Testis (tissue), 3 donors: ENCODE results near the gene PNKP. TPM values are rescaled to one million over a fixed set of nuclear protein-coding genes. Genes with fewer than 3 reads are reported as not detected.

Experiments
- DNase-seq: peaks from one replicate; pipeline ENCODE4 v3.0.0-alpha.2; 2019
- H3K27ac ChIP-seq, 2 donors: fragments of 200-600 bp; sonication (generic); one replicate each; pipeline ENCODE4 v1.5.1; 2019
- H3K27me3 ChIP-seq: fragments of 200-600 bp; sonication (generic); one replicate; pipeline ENCODE4 v1.5.1; 2019
- H3K36me3 ChIP-seq: fragments of 200-600 bp; sonication (generic); one replicate; pipeline ENCODE4 v1.5.1; 2017; ENCODE audit warnings: low read depth; ENCODE audit errors: missing control alignments
- H3K4me1 ChIP-seq: fragments of 200-600 bp; sonication (generic); one replicate; pipeline ENCODE4 v1.5.1; 2019
- H3K4me3 ChIP-seq, 2 donors: fragments of 200-600 bp; sonication (generic); one replicate each; pipeline ENCODE4 v1.5.1; 2017 to 2019
- H3K9me3 ChIP-seq: fragments of 200-600 bp; sonication (generic); one replicate; pipeline ENCODE4 v1.5.1; 2017
- CTCF ChIP-seq, 3 experiments: fragments of 450-650 bp in 2 of 3; fragments of 200-600 bp in 1 of 3; sonication (generic) in 1 of 3; IDR thresholded peaks; one replicate each; pipeline ENCODE4 v1.5.1; 2016 to 2019; ENCODE audit warnings: antibody characterized with exemption in 3 of 3, mild to moderate bottlenecking in 2 of 3, moderate library complexity in 1 of 3
- POLR2A ChIP-seq: fragments of 450-650 bp; IDR thresholded peaks from one replicate; pipeline ENCODE4 v1.6.1; 2017; ENCODE audit warnings: antibody characterized with exemption, mild to moderate bottlenecking, moderate library complexity
- WGBS, 2 donors: methylation state at CpG; one replicate each; pipeline ENCODE4 v1.1.5; 2018; 5-methylcytosine and 5-hydroxymethylcytosine counted together
- intact Hi-C: fragments of 100-400 bp; cut with DNase I; formaldehyde crosslinking; loops from one replicate; pipeline ENCODE4 v1.15.1; 2023; ENCODE audit warnings: low total_unique reads
- polyA plus RNA-seq: library from polyadenylated mRNA; stranded (reverse); fragments of 350-450 nt; fragmentation: Illumina TruSeq; extraction: RNeasy Lipid Tissue Mini Kit (QIAGEN cat#74804); gene quantifications from one replicate; pipeline ENCODE4 v1.2.3, GENCODE V29; 2014; ENCODE audit warnings: low read depth, low replicate concordance; ENCODE audit not compliant: insufficient read depth
- total RNA-seq, 2 donors: library from RNA; depleted of rRNA; stranded (reverse); fragments of >200 nt; gene quantifications; one replicate each; pipeline ENCODE4 v1.2.3, GENCODE V29; 2016

The PNKP gene
- total and polyA plus RNA-seq, 3 donors from 2014 or later, result 45.5 to 125 (median 110) TPM

GRCh38 chr19:49880162-49880869, 12.9 kb upstream of the PNKP start:
- H3K27ac ChIP-seq, result no peak overlapping the region
- no peak for DNase-seq
- H3K9me3 ChIP-seq, result no peaks in the 10 kb centered on the region
- no peak for TF ChIP-seq POLR2A
- no peak for TF ChIP-seq CTCF (IDR thresholded peaks at IDR 0.05)
- H3K27me3 ChIP-seq, result no peaks in the 10 kb centered on the region
- peaks cover 14% of the 10 kb centered on the region for H3K4me1 ChIP-seq
- peaks cover 4% of the 10 kb centered on the region for H3K36me3 ChIP-seq
- intact Hi-C loops, result no loop called here
- H3K4me3 ChIP-seq, result no peak overlapping the region
- WGBS, 2 donors, result 89 to 95% methylated on average over 5 to 10 of the region's 10 CpGs

- Histone ChIP-seq H3K27ac (no peak overlapping the region), H3K9me3 (no peaks in the 10 kb centered on the region), H3K4me1 (peaks cover 19% of the 10 kb centered on the region), H3K4me3 (no peak overlapping the region), H3K27me3 (no peaks in the 10 kb centered on the region), H3K36me3 (peaks cover 2% of the 10 kb centered on the region)
- no peak for TF ChIP-seq CTCF (IDR thresholded peaks at IDR 0.05)
- TF ChIP-seq POLR2A, result no peak
- WGBS, 2 donors, result 79 to 90% methylated on average over 12 of the region's 12 CpGs
- intact Hi-C loops, result no loop called here
- no peak for DNase-seq
Measured at GRCh38 chr19:49879243-49879963, 12.0 kb upstream of the PNKP start.

- WGBS, 2 donors, result 64 to 70% methylated on average over 9 of the region's 9 CpGs
- Histone ChIP-seq H3K4me1 (peaks cover 19% of the 10 kb centered on the region), H3K9me3 (no peaks in the 10 kb centered on the region), H3K4me3 (no peak overlapping the region), H3K36me3 (no peaks in the 10 kb centered on the region), H3K27ac (peak overlapping the region; percentile 99 to 100), H3K27me3 (no peaks in the 10 kb centered on the region)
- DNase-seq, result no peak
- intact Hi-C loops, result no loop called here
- TF ChIP-seq CTCF (IDR thresholded peaks at IDR 0.05), result no peak
Measured at GRCh38 chr19:49878744-49879070, 11.3 kb upstream of the PNKP start.

- Histone ChIP-seq H3K4me1 (peaks cover 19% of the 10 kb centered on the region), H3K4me3 (peak overlapping the region; percentile 73 to 99), H3K36me3 (no peaks in the 10 kb centered on the region), H3K27ac (peak overlapping the region; percentile 99 to 100), H3K9me3 (no peaks in the 10 kb centered on the region), H3K27me3 (no peaks in the 10 kb centered on the region)
- peak; percentile 99 for DNase-seq
- WGBS, 2 donors, result 2 to 6% methylated on average over 27 to 41 of the region's 41 CpGs
- TF ChIP-seq POLR2A (no peak), CTCF (IDR thresholded peaks at IDR 0.05) (no peak)
- intact Hi-C loops, result no loop called here
Measured at GRCh38 chr19:49877879-49878743, 10.7 kb upstream of the PNKP start.
